ENCODE measurements around the gene APBA1. TPM values are rescaled to one million over a fixed set of nuclear protein-coding genes. Genes with fewer than 3 reads are reported as not detected.

Gene APBA1
- total RNA-seq, 1 experiment from 2014 or later, result 1.8 TPM

DNA sequence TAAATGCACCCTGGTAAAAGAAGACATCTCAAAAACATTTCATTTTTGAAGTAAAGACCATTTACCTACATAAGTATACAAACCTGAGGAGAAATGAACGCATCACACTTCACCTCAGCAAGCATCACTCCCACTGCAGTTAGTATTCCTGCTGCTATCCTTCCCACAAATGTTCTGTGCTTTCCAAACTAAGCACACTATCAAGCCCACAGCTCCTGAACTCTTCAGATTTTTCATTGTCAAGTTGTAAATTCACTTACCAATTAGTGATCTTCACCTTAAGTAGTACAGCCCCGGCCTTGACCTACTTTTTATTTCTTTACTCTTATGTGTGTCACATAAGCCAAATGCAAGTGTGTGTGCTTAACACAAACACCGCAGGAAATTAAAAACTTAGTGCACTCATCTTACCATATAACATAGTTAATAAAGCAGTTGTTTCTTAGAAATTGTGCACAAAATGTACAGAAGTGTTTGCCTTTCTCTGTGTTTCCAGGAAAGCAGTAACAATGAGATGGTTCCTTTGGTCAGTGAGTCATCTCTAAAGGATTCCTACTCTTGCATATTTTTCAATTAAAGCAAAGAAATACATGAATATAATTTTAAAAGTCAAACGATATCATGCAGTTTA is 169.4 kb downstream of the APBA1 start:
- Mint-ChIP-seq H3K27ac (no peak overlapping the region), H3K9me3 (peaks cover 0 to 4% of the 10 kb centered on the region in 2 experiments; a peak in 1 of 5 replicates), H3K36me3 (ENCODE audit: insufficient read depth in 1 of 3, low read depth in 3 of 3) (peaks cover 0 to 4% (median 0%) of the 10 kb centered on the region in 3 experiments; a peak in 2 of 7 replicates), H3K4me1 (peaks cover 15 to 16% of the 10 kb centered on the region in 2 experiments), H3K4me3 (no peak overlapping the region), H3K27me3 (ENCODE audit: low read depth) (peaks cover 4% of the 10 kb centered on the region)
- Histone ChIP-seq H3K9me3 (ENCODE audit: control insufficient read depth, low read depth, low read length) (no peaks in the 10 kb centered on the region), H3K56ac (ENCODE audit: insufficient read length, low read depth, low read length) (no peak overlapping the region), H3K4me1 (ENCODE audit: insufficient read depth, low read length) (no peaks in the 10 kb centered on the region), H3K79me1 (ENCODE audit: insufficient read depth, low read depth, low read length, poor library complexity, severe bottlenecking) (no peaks in the 10 kb centered on the region), H3K27ac (ENCODE audit: insufficient read length, low read depth, low read length) (no peak overlapping the region), H3K4me2 (ENCODE audit: insufficient read depth, insufficient read length, low read length) (no peak overlapping the region), H2BK5ac (ENCODE audit: insufficient read length, low read length) (no peak overlapping the region), H3K79me2 (ENCODE audit: insufficient read depth, low read length) (no peaks in the 10 kb centered on the region), H2BK20ac (ENCODE audit: low read depth, low read length, poor library complexity, severe bottlenecking) (no peak overlapping the region), H3K23me2 (ENCODE audit: insufficient read length, low read depth, low read length, poor library complexity, severe bottlenecking) (no peaks in the 10 kb centered on the region), H2BK12ac (ENCODE audit: insufficient read length, low read depth, low read length) (no peak overlapping the region), H3K18ac (ENCODE audit: insufficient read length, low read depth, low read length) (no peak overlapping the region), H2BK15ac (ENCODE audit: low read depth, low read length) (no peak overlapping the region), H4K91ac (ENCODE audit: insufficient read length, low read depth, low read length) (no peak overlapping the region), H2BK120ac (ENCODE audit: low read depth, low read length, poor library complexity, severe bottlenecking) (no peak overlapping the region), H3T11ph (ENCODE audit: low read length) (no peak overlapping the region), H4K5ac (ENCODE audit: insufficient read length, low read depth, low read length) (no peak overlapping the region), H2AK5ac (ENCODE audit: insufficient read length, low read length) (no peak overlapping the region), H2AFZ (ENCODE audit: low read length) (no peak overlapping the region), H3K4ac (ENCODE audit: low read depth, low read length) (no peak overlapping the region), H3K23ac (ENCODE audit: insufficient read length, low read depth, low read length) (no peak overlapping the region), H4K20me1 (ENCODE audit: control insufficient read depth, insufficient read depth, insufficient read length) (no peaks in the 10 kb centered on the region), H3K9ac (ENCODE audit: extremely low read depth, insufficient read length, low read length) (no peak overlapping the region), H3K14ac (ENCODE audit: insufficient read depth, low read length) (no peak overlapping the region), H4K8ac (replicated peaks; ENCODE audit: insufficient read length, low read depth, low read length) (no peak overlapping the region), H3K27me3 (ENCODE audit: insufficient read depth, low read length) (no peaks in the 10 kb centered on the region)
- TF ChIP-seq CTCF (conservative IDR thresholded peaks at IDR 0.05), result no peak
- no CpG with 5 or more reads among the region's 4 CpGs for WGBS (ENCODE audit: extremely low coverage, insufficient read length, low lambda C conversion rate)
- DNase-seq, result no peak

All from H9 (cell line).